Vagina (tissue), 2 donors: ENCODE data around the gene TPD52L1.
"Not testable (repeated sequence)": the region's sequence is repeated elsewhere in the genome, so short reads cannot be mapped to it uniquely, and the experiment has no call there.

Experiments used
- CTCF ChIP-seq, 3 experiments: fragments of 450-650 bp in 2 of 3; fragments of 200-600 bp in 1 of 3; sonication (generic) in 1 of 3; IDR thresholded peaks; one replicate each; pipeline ENCODE4 v1.5.1; 2017 to 2019; ENCODE audit warnings: antibody characterized with exemption in 3 of 3, mild to moderate bottlenecking in 2 of 3, moderate library complexity in 2 of 3
- POLR2A ChIP-seq, 2 donors: fragments of 450-650 bp; IDR thresholded peaks; one replicate each; pipeline ENCODE4 v1.6.1; 2017; ENCODE audit warnings: antibody characterized with exemption in 2 of 2, mild to moderate bottlenecking in 2 of 2, moderate library complexity in 2 of 2
- POLR2AphosphoS5 ChIP-seq, 2 donors: sonication (generic); formaldehyde crosslinking; IDR thresholded peaks; one replicate each; pipeline ENCODE4 v1.9.0; 2017; ENCODE audit warnings: antibody characterized with exemption in 2 of 2, mild to moderate bottlenecking in 2 of 2, low read depth in 1 of 2; ENCODE audit not compliant: insufficient read depth in 1 of 2

- not testable (repeated sequence) for TF ChIP-seq CTCF (IDR thresholded peaks at IDR 0.05); POLR2A (IDR thresholded peaks at IDR 0.05); POLR2AphosphoS5 (IDR thresholded peaks at IDR 0.05; ENCODE audit: insufficient read depth in 1 of 2, low read depth in 1 of 2)
Observed at GRCh38 chr6:125163339-125163738, 9.8 kb downstream of the TPD52L1 start.
